Muscle of back (tissue), 11 donors: Measurements from ENCODE around the gene EXOC6B. TPM values are rescaled to one million over a fixed set of nuclear protein-coding genes. Genes with fewer than 3 reads are reported as not detected.
"Not testable (repeated sequence)": the region's sequence is repeated elsewhere in the genome, so short reads cannot be mapped to it uniquely, and the experiment has no call there.

Experiments used
- DNase-seq, 3 donors: peaks; one replicate each; pipeline versions ENCODE4 v3.0.0 to v3.0.0-alpha.2; 2013
- polyA plus RNA-seq, 10 donors: library from polyadenylated mRNA; unstranded; fragments of 120-200 nt; gene quantifications; one replicate each; pipeline ENCODE4 v1.2.1, GENCODE V29; 2013; ENCODE audit not compliant: insufficient read length in 10 of 10

EXOC6B gene
- polyA plus RNA-seq, 10 donors, result 9.1 to 15.4 (median 12.0) TPM

- no peak for DNase-seq
Observed at GRCh38 chr2:72548081-72548764, 277.6 kb downstream of the EXOC6B start.

GRCh38 chr2:72545790-72546189, 280.0 kb downstream of the EXOC6B start:
- DNase-seq, result no peak

- no peak for DNase-seq
Observed at GRCh38 chr2:72544554-72544953, 281.3 kb downstream of the EXOC6B start.

- no peak for DNase-seq
Observed at GRCh38 chr2:72543497-72544216, 282.2 kb downstream of the EXOC6B start.

GRCh38 chr2:72539071-72539552, 286.7 kb downstream of the EXOC6B start:
- peak in 1 of 3 donors; percentile 64 for DNase-seq

GRCh38 chr2:72538486-72538885, 287.3 kb downstream of the EXOC6B start:
- DNase-seq, result no peak

- DNase-seq, result not testable (repeated sequence)
Observed at GRCh38 chr2:72535586-72535985, 290.2 kb downstream of the EXOC6B start.

- no peak for DNase-seq
Observed at GRCh38 chr2:72533765-72534164, 292.1 kb downstream of the EXOC6B start.

GRCh38 chr2:72527424-72527823, 298.4 kb downstream of the EXOC6B start:
- DNase-seq, result no peak

- no peak for DNase-seq
Observed at GRCh38 chr2:72526623-72527022, 299.2 kb downstream of the EXOC6B start.

GRCh38 chr2:72524071-72524470, 301.8 kb downstream of the EXOC6B start:
- no peak for DNase-seq

- peak in 1 of 3 donors; percentile 5 for DNase-seq
Observed at GRCh38 chr2:72515696-72516095, 310.1 kb downstream of the EXOC6B start.

- no peak for DNase-seq
Observed at GRCh38 chr2:72513011-72513410, 312.8 kb downstream of the EXOC6B start.

- DNase-seq, result no peak
Observed at GRCh38 chr2:72512376-72512775, 313.5 kb downstream of the EXOC6B start.

- DNase-seq, result no peak
Observed at GRCh38 chr2:72511906-72512305, 313.9 kb downstream of the EXOC6B start.

GRCh38 chr2:72497763-72498162, 328.1 kb downstream of the EXOC6B start:
- DNase-seq, result no peak

- no peak for DNase-seq
Observed at GRCh38 chr2:72496479-72496878, 329.4 kb downstream of the EXOC6B start.

GRCh38 chr2:72494392-72494791, 331.4 kb downstream of the EXOC6B start:
- DNase-seq, result no peak

- DNase-seq, result not testable (repeated sequence)
Observed at GRCh38 chr2:72484622-72485021, 341.2 kb downstream of the EXOC6B start.

GRCh38 chr2:72483346-72483745, 342.5 kb downstream of the EXOC6B start:
- DNase-seq, result no peak

- DNase-seq, result no peak
Observed at GRCh38 chr2:72475246-72475645, 350.6 kb downstream of the EXOC6B start.

GRCh38 chr2:72457801-72458516, 367.9 kb downstream of the EXOC6B start:
- no peak for DNase-seq

- DNase-seq, result no peak
Observed at GRCh38 chr2:72454189-72454588, 371.6 kb downstream of the EXOC6B start.
